ENCODE results near the gene PLAC9.

PLAC9 gene

DNA sequence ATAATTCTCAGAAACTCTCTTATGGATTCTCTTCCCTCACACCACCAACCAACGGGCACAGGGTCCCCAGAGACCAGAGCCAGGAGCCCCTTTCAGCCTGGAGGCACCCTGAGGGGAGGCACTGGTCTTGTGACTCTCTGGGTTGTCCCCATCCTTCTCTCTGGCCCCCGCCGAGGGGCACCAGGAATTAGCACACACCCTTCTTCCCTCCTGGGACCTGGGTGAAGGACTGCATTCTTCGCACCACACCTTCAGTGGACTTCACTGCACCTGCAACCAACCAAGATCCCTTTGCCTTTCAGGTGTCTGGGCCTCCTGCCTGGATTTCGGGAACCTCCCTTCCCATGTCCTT lies 22.1 kb downstream of the PLAC9 start:
- no peak for DNase-seq
- Histone ChIP-seq H2BK12ac (ENCODE audit: low read length) (peak overlapping the region; percentile 47), H3K23ac (ENCODE audit: low read length) (no peak overlapping the region), H3K4me2 (ENCODE audit: low read length) (no peak overlapping the region), H3K4me1 (ENCODE audit: control insufficient read depth in 1 of 2, insufficient read depth in 2 of 2, low read length in 2 of 2) (peaks cover 18 to 28% of the 10 kb centered on the region in 2 experiments), H4K8ac (ENCODE audit: low read depth, low read length) (peak overlapping the region; percentile 52), H2AK5ac (ENCODE audit: low read length) (peak overlapping the region; percentile 28), H3K9me3 (ENCODE audit: insufficient read depth, low read depth, low read length) (no peaks in the 10 kb centered on the region), H3K4me3 (ENCODE audit: low read depth, low read length) (no peak overlapping the region), H3K79me2 (ENCODE audit: control insufficient read depth, insufficient read depth, low read length, poor library complexity) (no peaks in the 10 kb centered on the region), H4K12ac (ENCODE audit: low read depth, low read length) (no peak overlapping the region), H3K4ac (ENCODE audit: low read depth, low read length) (no peak overlapping the region), H2BK5ac (ENCODE audit: low read depth, low read length, poor library complexity) (peak overlapping the region; percentile 42), H3K27ac (ENCODE audit: low read depth, low read length) (peak overlapping the region; percentile 76), H3K14ac (ENCODE audit: low read length) (peak overlapping the region; percentile 30), H4K91ac (ENCODE audit: low read depth, low read length) (peak overlapping the region; percentile 31), H3K79me1 (ENCODE audit: low read length) (peaks cover 5% of the 10 kb centered on the region), H2AFZ (ENCODE audit: insufficient read depth, low read length, poor library complexity) (no peak overlapping the region), H2BK120ac (ENCODE audit: insufficient read depth, low read length, poor library complexity) (peak overlapping the region; percentile 54), H3K18ac (ENCODE audit: low read length) (peak overlapping the region; percentile 62), H3K9ac (ENCODE audit: low read length) (no peak overlapping the region), H3K27me3 (ENCODE audit: insufficient read depth, low read length) (no peaks in the 10 kb centered on the region), H3K36me3 (ENCODE audit: control insufficient read depth in 1 of 2, insufficient read depth in 2 of 2, low read length in 2 of 2) (peaks cover 36 to 49% of the 10 kb centered on the region in 2 experiments)
- no CpG with 5 or more reads among the region's 5 CpGs for WGBS (ENCODE audit: extremely low coverage, insufficient coverage, insufficient read length)

DNA sequence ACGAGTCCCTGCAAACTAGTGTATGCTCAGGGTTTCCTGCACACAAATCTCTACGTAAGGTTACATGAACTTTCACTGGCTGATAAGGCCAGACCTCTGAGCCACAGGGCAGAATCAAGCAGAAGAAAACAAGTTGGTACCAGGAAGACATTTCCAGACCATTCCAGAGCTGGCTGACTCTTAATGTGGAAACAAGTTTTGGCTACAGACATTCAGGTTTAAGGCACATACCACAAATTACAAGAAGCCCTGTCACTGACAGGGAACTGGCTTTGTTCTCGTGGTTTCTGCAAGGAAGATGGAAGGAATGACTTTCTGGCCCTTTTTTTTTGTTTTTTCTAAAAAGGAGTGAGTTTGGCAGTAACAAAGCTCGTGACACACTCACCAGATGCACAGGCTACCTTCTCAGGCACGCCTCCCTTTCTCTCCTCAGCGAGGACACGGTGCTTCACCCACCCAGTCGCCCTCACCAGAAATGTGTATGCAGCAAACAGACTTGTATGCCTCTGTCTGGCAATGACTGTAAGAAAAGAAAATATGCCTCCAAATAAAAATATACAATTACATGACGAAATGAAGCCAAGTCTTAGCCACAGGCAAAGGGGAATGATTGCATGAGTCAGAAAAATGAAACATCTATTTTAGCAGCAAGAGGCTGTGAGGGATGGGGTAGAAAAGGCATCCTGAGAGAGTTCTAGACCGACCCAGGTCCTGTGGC lies 22.6 kb downstream of the PLAC9 start:
- Histone ChIP-seq H3K14ac (ENCODE audit: low read length) (no peak overlapping the region), H3K18ac (ENCODE audit: low read length) (no peak overlapping the region), H3K79me1 (ENCODE audit: low read length) (peaks cover 5% of the 10 kb centered on the region), H3K27me3 (ENCODE audit: insufficient read depth, low read length) (no peaks in the 10 kb centered on the region), H4K91ac (ENCODE audit: low read depth, low read length) (peak overlapping the region; percentile 31), H3K4me3 (ENCODE audit: low read depth, low read length) (no peak overlapping the region), H3K27ac (ENCODE audit: low read depth, low read length) (peak overlapping the region; percentile 76), H2AK5ac (ENCODE audit: low read length) (no peak overlapping the region), H4K8ac (ENCODE audit: low read depth, low read length) (peak overlapping the region; percentile 52), H4K12ac (ENCODE audit: low read depth, low read length) (no peak overlapping the region), H3K36me3 (ENCODE audit: control insufficient read depth in 1 of 2, insufficient read depth in 2 of 2, low read length in 2 of 2) (peaks cover 39 to 50% of the 10 kb centered on the region in 2 experiments), H2BK120ac (ENCODE audit: insufficient read depth, low read length, poor library complexity) (peak overlapping the region; percentile 18), H3K4ac (ENCODE audit: low read depth, low read length) (no peak overlapping the region), H3K9ac (ENCODE audit: low read length) (no peak overlapping the region), H3K4me2 (ENCODE audit: low read length) (no peak overlapping the region), H3K79me2 (ENCODE audit: control insufficient read depth, insufficient read depth, low read length, poor library complexity) (no peaks in the 10 kb centered on the region), H2BK5ac (ENCODE audit: low read depth, low read length, poor library complexity) (peak overlapping the region; percentile 42), H2AFZ (ENCODE audit: insufficient read depth, low read length, poor library complexity) (no peak overlapping the region), H3K9me3 (ENCODE audit: insufficient read depth, low read depth, low read length) (no peaks in the 10 kb centered on the region), H3K4me1 (ENCODE audit: control insufficient read depth in 1 of 2, insufficient read depth in 2 of 2, low read length in 2 of 2) (peaks cover 18 to 28% of the 10 kb centered on the region in 2 experiments), H3K23ac (ENCODE audit: low read length) (no peak overlapping the region), H2BK12ac (ENCODE audit: low read length) (no peak overlapping the region)
- peak; percentile 79 to 92 for DNase-seq
- no CpG with 5 or more reads among the region's 10 CpGs for WGBS (ENCODE audit: extremely low coverage, insufficient coverage, insufficient read length)

DNA sequence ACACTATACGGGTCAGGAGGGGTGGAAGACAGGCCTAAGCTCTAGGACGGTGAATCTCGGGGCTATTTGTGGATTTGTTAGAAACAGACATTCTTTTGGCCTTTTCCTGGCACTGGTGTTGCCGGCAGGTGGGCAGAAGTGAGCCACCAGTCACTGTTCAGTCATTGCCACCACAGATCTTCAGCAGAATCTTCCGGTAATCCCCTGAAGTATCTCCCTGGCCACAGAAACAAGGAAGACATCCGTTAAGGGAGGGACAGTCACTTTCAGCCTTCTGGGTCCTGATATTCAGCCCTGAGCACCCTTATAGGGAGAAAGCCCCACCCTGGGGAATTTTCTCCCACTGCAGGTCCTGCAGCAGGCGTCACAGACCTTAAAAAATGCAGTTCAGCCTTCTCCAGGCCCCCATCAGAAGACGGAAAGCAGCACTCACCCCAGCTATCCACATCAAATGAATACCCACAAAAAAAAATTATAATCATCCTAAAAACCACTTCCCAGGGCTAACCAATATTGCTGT lies 23.2 kb downstream of the PLAC9 start:
- H3K4me3 ChIP-seq (ENCODE audit: low read depth, low read length): no peak overlapping the region
- peaks cover 18 to 28% of the 10 kb centered on the region in 2 experiments for H3K4me1 ChIP-seq (ENCODE audit: control insufficient read depth in 1 of 2, insufficient read depth in 2 of 2, low read length in 2 of 2)
- H3K79me2 ChIP-seq (ENCODE audit: control insufficient read depth, insufficient read depth, low read length, poor library complexity): no peaks in the 10 kb centered on the region
- peak; percentile 61 to 67 for DNase-seq
- H3K23ac ChIP-seq (ENCODE audit: low read length): no peak overlapping the region
- H3K9me3 ChIP-seq (ENCODE audit: insufficient read depth, low read depth, low read length): no peaks in the 10 kb centered on the region
- H4K8ac ChIP-seq (ENCODE audit: low read depth, low read length): no peak overlapping the region
- H3K9ac ChIP-seq (ENCODE audit: low read length): no peak overlapping the region
- H3K36me3 ChIP-seq (ENCODE audit: control insufficient read depth in 1 of 2, insufficient read depth in 2 of 2, low read length in 2 of 2): peaks cover 45 to 53% of the 10 kb centered on the region in 2 experiments
- H3K4ac ChIP-seq (ENCODE audit: low read depth, low read length): no peak overlapping the region
- H2BK5ac ChIP-seq (ENCODE audit: low read depth, low read length, poor library complexity): peak overlapping the region; percentile 3
- H2BK120ac ChIP-seq (ENCODE audit: insufficient read depth, low read length, poor library complexity): peak overlapping the region; percentile 18
- no peak overlapping the region for H3K14ac ChIP-seq (ENCODE audit: low read length)
- no peak overlapping the region for H2AK5ac ChIP-seq (ENCODE audit: low read length)
- H4K91ac ChIP-seq (ENCODE audit: low read depth, low read length): peak overlapping the region; percentile 3
- no peak overlapping the region for H3K18ac ChIP-seq (ENCODE audit: low read length)
- H2AFZ ChIP-seq (ENCODE audit: insufficient read depth, low read length, poor library complexity): no peak overlapping the region
- peaks cover 5% of the 10 kb centered on the region for H3K79me1 ChIP-seq (ENCODE audit: low read length)
- peak overlapping the region; percentile 58 for H3K27ac ChIP-seq (ENCODE audit: low read depth, low read length)
- H3K4me2 ChIP-seq (ENCODE audit: low read length): no peak overlapping the region
- no peak overlapping the region for H4K12ac ChIP-seq (ENCODE audit: low read depth, low read length)
- H2BK12ac ChIP-seq (ENCODE audit: low read length): no peak overlapping the region
- H3K27me3 ChIP-seq (ENCODE audit: insufficient read depth, low read length): no peaks in the 10 kb centered on the region
- WGBS (ENCODE audit: extremely low coverage, insufficient coverage, insufficient read length): no CpG with 5 or more reads among the region's 8 CpGs

DNA sequence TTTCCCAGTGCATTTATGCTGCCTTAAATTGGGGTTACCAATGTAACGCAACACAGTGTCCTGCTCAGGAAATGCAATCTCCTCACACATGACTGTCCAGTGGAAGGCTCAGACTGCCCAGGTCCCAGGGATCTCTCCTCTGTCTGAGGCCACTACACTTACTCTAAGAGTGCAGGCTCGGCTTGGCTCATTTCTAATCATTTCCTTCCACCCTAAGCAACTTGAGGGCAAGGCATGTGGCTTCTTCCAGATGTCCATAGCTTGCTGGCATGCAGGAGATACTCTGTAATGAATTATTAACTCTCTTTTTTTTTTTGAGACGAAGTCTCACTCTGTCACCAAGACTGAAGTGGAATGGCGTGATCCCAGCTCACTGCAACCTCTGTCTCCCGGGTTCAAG lies 23.7 kb downstream of the PLAC9 start:
- no peak overlapping the region for H2BK12ac ChIP-seq (ENCODE audit: low read length)
- H2BK5ac ChIP-seq (ENCODE audit: low read depth, low read length, poor library complexity): no peak overlapping the region
- H4K8ac ChIP-seq (ENCODE audit: low read depth, low read length): no peak overlapping the region
- H3K79me2 ChIP-seq (ENCODE audit: control insufficient read depth, insufficient read depth, low read length, poor library complexity): no peaks in the 10 kb centered on the region
- peaks cover 5% of the 10 kb centered on the region for H3K79me1 ChIP-seq (ENCODE audit: low read length)
- peaks cover 18 to 28% of the 10 kb centered on the region in 2 experiments for H3K4me1 ChIP-seq (ENCODE audit: control insufficient read depth in 1 of 2, insufficient read depth in 2 of 2, low read length in 2 of 2)
- no peak overlapping the region for H4K12ac ChIP-seq (ENCODE audit: low read depth, low read length)
- no CpG with 5 or more reads among the region's 5 CpGs for WGBS (ENCODE audit: extremely low coverage, insufficient coverage, insufficient read length)
- H2AFZ ChIP-seq (ENCODE audit: insufficient read depth, low read length, poor library complexity): no peak overlapping the region
- no peak overlapping the region for H2AK5ac ChIP-seq (ENCODE audit: low read length)
- H2BK120ac ChIP-seq (ENCODE audit: insufficient read depth, low read length, poor library complexity): no peak overlapping the region
- no peak overlapping the region for H3K4ac ChIP-seq (ENCODE audit: low read depth, low read length)
- H3K9ac ChIP-seq (ENCODE audit: low read length): no peak overlapping the region
- no peaks in the 10 kb centered on the region for H3K9me3 ChIP-seq (ENCODE audit: insufficient read depth, low read depth, low read length)
- H3K14ac ChIP-seq (ENCODE audit: low read length): no peak overlapping the region
- no peak overlapping the region for H3K4me3 ChIP-seq (ENCODE audit: low read depth, low read length)
- no peaks in the 10 kb centered on the region for H3K27me3 ChIP-seq (ENCODE audit: insufficient read depth, low read length)
- no peak overlapping the region for H3K18ac ChIP-seq (ENCODE audit: low read length)
- no peak overlapping the region for H3K23ac ChIP-seq (ENCODE audit: low read length)
- no peak overlapping the region for H3K27ac ChIP-seq (ENCODE audit: low read depth, low read length)
- H3K36me3 ChIP-seq (ENCODE audit: control insufficient read depth in 1 of 2, insufficient read depth in 2 of 2, low read length in 2 of 2): peaks cover 47 to 57% of the 10 kb centered on the region in 2 experiments
- DNase-seq: no peak
- no peak overlapping the region for H4K91ac ChIP-seq (ENCODE audit: low read depth, low read length)
- no peak overlapping the region for H3K4me2 ChIP-seq (ENCODE audit: low read length)

All from trophoblast cell (in vitro differentiated cells and primary cell).